ENCODE measurements around the gene PCDH9. TPM values are rescaled to one million over a fixed set of nuclear protein-coding genes. Genes with fewer than 3 reads are reported as not detected.

The PCDH9 gene
- total and polyA plus RNA-seq, 2 of the 4 experiments (the other 2 are of a cell fraction) = 2.2 to 10.2 TPM

- Histone ChIP-seq H3K27me3 (ENCODE audit: control insufficient read depth, insufficient read depth, low read length) (no peaks in the 10 kb centered on the region), H2BK15ac (ENCODE audit: low read depth, low read length) (no peak overlapping the region), H4K20me1 (ENCODE audit: insufficient read depth, low read length) (no peaks in the 10 kb centered on the region), H3K56ac (ENCODE audit: extremely low read depth, insufficient read depth, low read length) (no peak overlapping the region), H3K4me1 (ENCODE audit: control insufficient read depth, insufficient read depth, low read length) (no peaks in the 10 kb centered on the region; the same call in 1 of the 2 replicates), H3K23ac (ENCODE audit: low read depth, low read length) (no peak overlapping the region), H4K5ac (ENCODE audit: low read depth, low read length) (no peak overlapping the region), H4K91ac (ENCODE audit: insufficient read depth, low read depth, low read length) (no peak overlapping the region), H3K4me3 (ENCODE audit: insufficient read depth, low read depth, low read length) (no peak overlapping the region), H3K14ac (replicated peaks; ENCODE audit: low read depth, low read length) (no peak overlapping the region), H2AK9ac (replicated peaks; ENCODE audit: low read depth, low read length, poor library complexity) (no peak overlapping the region), H4K8ac (ENCODE audit: low read depth in 2 of 2, low read length in 2 of 2) (no peak overlapping the region), H3K18ac (ENCODE audit: low read depth, low read length) (no peak overlapping the region), H3K4ac (ENCODE audit: low read depth, low read length) (no peak overlapping the region), H3K27ac (ENCODE audit: insufficient read depth, low read length) (no peak overlapping the region), H3K9me3 (ENCODE audit: control insufficient read depth, insufficient read depth, low read length) (no peaks in the 10 kb centered on the region), H3K79me1 (ENCODE audit: low read depth in 1 of 2, low read length in 2 of 2) (no peaks in the 10 kb centered on the region), H2AK5ac (ENCODE audit: low read depth, low read length) (no peak overlapping the region), H2AFZ (replicated peaks; ENCODE audit: low read length, poor library complexity) (no peak overlapping the region), H2BK5ac (ENCODE audit: low read depth, low read length, poor library complexity, severe bottlenecking) (no peak overlapping the region), H3K9me1 (ENCODE audit: insufficient read depth, low read length) (no peaks in the 10 kb centered on the region), H3K9ac (ENCODE audit: low read depth, low read length) (no peak overlapping the region), H3K4me2 (ENCODE audit: low read depth, low read length) (no peak overlapping the region), H2BK120ac (ENCODE audit: low read depth, low read length) (no peak overlapping the region), H3K36me3 (ENCODE audit: control insufficient read depth, insufficient read depth, low read length) (no peaks in the 10 kb centered on the region), H2BK20ac (ENCODE audit: low read depth, low read length) (no peak overlapping the region)
- BruUV-seq (replicated peaks) = no TSS peak
- dilution Hi-C loops (cut with HindIII; ENCODE audit: low sequenced_read_pairs, unreplicated experiment) (no loop called here), in situ Hi-C loops (cut with MboI; ENCODE audit: low sequenced_read_pairs) (no loop called here), intact Hi-C loops (cut with micrococcal nuclease) (no loop called here)
- ChIA-PET POLR2A (ENCODE audit: unreplicated experiment) (no interaction called here), CTCF (interaction anchor here (0.6 kb wide), 1 partner anchor 386 kb away, joined by 3 read pairs; no protein-coding TSS in a partner anchor)
- WGBS, 2 experiments (ENCODE audit: extremely low coverage in 2 of 2, insufficient read length in 1 of 2) = 83% methylated on average over 3 of the region's 4 CpGs; no CpG with 5 or more reads in 1 of the 2 experiments
- ATAC-seq (ENCODE audit: low read depth) (peak; percentile 14; the same call in 1 of the 2 replicates), DNase-seq (peak; percentile 38)
- peak; percentile 96 for TF ChIP-seq CEBPB (IDR thresholded peaks at IDR 0.05; ENCODE audit: low read depth, low read length)
- no peak for TF ChIP-seq MAFK (IDR thresholded peaks at IDR 0.05; ENCODE audit: low read depth, low read length)
- no peak for TF ChIP-seq RCOR1 (IDR thresholded peaks at IDR 0.05; ENCODE audit: insufficient replicate concordance, low read length)
Measured at GRCh38 chr13:66508153-66508909, 721.8 kb downstream of the PCDH9 start.

Measured in IMR-90 (cell line).